Esophagus squamous epithelium (tissue), 4 donors: ENCODE measurements around the gene NOM1.

ENCODE experiments used
- CTCF ChIP-seq, 6 experiments: fragments of 450-650 bp in 4 of 6; fragments of 200-600 bp in 2 of 6; sonication (generic) in 2 of 6; IDR thresholded peaks; one replicate each; pipeline ENCODE4 v1.5.1; 2016 to 2019; ENCODE audit warnings: antibody characterized with exemption in 6 of 6, mild to moderate bottlenecking in 4 of 6, moderate library complexity in 4 of 6
- POLR2A ChIP-seq, 4 donors: fragments of 450-650 bp; IDR thresholded peaks; one replicate each; pipeline ENCODE4 v1.6.1; 2017; ENCODE audit warnings: antibody characterized with exemption in 4 of 4, mild to moderate bottlenecking in 4 of 4, moderate library complexity in 3 of 4

DNA sequence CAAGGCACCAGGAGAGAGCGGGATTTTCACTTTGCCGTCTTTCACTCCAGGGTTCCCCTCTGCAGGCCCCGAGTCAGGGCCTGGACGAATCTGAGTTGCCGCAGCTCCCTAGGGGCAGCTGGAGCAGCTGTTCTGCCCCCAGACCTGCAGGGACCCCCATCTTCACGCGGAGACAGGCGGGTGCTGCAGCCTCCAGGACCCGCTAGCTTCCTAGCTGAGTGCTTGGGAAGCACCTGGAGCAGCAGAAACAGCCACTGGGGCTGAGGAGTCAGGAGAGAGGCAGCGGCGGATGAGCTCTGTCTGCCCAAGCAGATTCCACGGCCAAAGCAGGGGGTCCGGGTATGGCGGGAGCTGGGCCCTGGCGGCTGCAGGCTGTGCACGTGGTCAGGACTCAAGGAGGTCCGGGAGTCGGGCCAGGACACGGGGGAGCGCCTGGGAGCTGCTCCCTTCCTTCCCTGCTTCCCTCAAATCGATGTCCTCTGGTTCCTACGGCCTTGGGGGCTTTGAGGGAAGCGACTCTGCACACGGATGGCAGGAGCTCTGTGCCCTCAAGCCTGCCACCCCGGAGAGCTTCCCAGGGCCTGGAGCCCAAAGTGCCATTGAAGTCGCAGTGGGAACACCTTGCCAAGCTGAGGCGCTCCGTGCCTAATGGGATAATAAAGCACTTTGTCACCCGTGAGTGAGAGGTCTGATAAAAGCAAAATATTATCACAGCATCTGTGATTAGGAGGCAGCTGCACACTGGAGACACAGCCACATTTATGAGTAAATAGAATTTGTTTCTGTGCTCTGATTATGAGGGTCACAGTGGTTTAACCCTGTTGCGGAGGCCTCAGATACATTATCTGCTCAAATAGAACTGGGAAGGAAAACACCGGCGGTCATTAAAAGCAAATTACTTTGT lies 43.8 kb downstream of the NOM1 start:
- TF ChIP-seq CTCF (IDR thresholded peaks at IDR 0.05) (no peak), POLR2A (IDR thresholded peaks at IDR 0.05) (no peak)
